ENCODE data around the gene IL22RA1.

- TF ChIP-seq MYBL2 (CRISPR knock-in tag; IDR thresholded peaks at IDR 0.05) (no peak), CTCF (IDR thresholded peaks at IDR 0.05) (no peak), SP1 (CRISPR knock-in tag; conservative IDR thresholded peaks at IDR 0.05) (no peak), TEAD4 (CRISPR knock-in tag; IDR thresholded peaks at IDR 0.05) (no peak), CREM (CRISPR knock-in tag; IDR thresholded peaks at IDR 0.05) (no peak)
- TF ChIP-seq, protein P1, sequence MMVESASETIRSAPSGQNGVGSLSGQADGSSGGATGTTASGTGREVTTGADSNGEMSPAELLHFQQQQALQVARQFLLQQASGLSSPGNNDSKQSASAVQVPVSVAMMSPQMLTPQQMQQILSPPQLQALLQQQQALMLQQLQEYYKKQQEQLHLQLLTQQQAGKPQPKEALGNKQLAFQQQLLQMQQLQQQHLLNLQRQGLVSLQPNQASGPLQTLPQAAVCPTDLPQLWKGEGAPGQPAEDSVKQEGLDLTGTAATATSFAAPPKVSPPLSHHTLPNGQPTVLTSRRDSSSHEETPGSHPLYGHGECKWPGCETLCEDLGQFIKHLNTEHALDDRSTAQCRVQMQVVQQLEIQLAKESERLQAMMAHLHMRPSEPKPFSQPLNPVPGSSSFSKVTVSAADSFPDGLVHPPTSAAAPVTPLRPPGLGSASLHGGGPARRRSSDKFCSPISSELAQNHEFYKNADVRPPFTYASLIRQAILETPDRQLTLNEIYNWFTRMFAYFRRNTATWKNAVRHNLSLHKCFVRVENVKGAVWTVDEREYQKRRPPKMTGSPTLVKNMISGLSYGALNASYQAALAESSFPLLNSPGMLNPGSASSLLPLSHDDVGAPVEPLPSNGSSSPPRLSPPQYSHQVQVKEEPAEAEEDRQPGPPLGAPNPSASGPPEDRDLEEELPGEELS (CRISPR knock-in tag; IDR thresholded peaks at IDR 0.05): no peak
These were observed 4.3 kb upstream of the IL22RA1 start for GRCh38 chr1:24147194-24147593.
